ENCODE results near the gene KRTAP12-2.
"Not testable (repeated sequence)": the region's sequence is repeated elsewhere in the genome, so short reads cannot be mapped to it uniquely, and the experiment has no call there.

The KRTAP12-2 gene

GRCh38 chr21:44695641-44696040 lies 28.9 kb upstream of the KRTAP12-2 start:
- Histone ChIP-seq H3K4me1 (ENCODE audit: insufficient read depth, insufficient read length) (peaks cover 31% of the 10 kb centered on the region), H3K4me3 (ENCODE audit: insufficient read length, low read depth) (no peak overlapping the region), H3K9ac (ENCODE audit: insufficient read length, low read depth) (no peak overlapping the region), H3K27me3 (ENCODE audit: insufficient read depth, insufficient read length) (no peaks in the 10 kb centered on the region), H3K9me3 (ENCODE audit: insufficient read depth, low read length) (peaks cover 13% of the 10 kb centered on the region), H3K36me3 (ENCODE audit: insufficient read depth, insufficient read length, low read length) (no peaks in the 10 kb centered on the region)
- DNase-seq (ENCODE audit: low read depth, low spot score), result no peak
- TF ChIP-seq SUZ12 (IDR thresholded peaks at IDR 0.05; ENCODE audit: extremely low read depth, insufficient read depth, insufficient read length) (no peak), YY1 (IDR thresholded peaks at IDR 0.05; ENCODE audit: insufficient read depth, insufficient read length) (no peak), ZNF274 (IDR thresholded peaks at IDR 0.05; ENCODE audit: low read depth, low read length) (no peak)

- no peak for DNase-seq (ENCODE audit: low read depth, low spot score)
- no peak for TF ChIP-seq ZNF274 (IDR thresholded peaks at IDR 0.05; ENCODE audit: low read depth, low read length)
- no peak for TF ChIP-seq YY1 (IDR thresholded peaks at IDR 0.05; ENCODE audit: insufficient read depth, insufficient read length)
- TF ChIP-seq SUZ12 (IDR thresholded peaks at IDR 0.05; ENCODE audit: extremely low read depth, insufficient read depth, insufficient read length), result no peak
- Histone ChIP-seq H3K36me3 (ENCODE audit: insufficient read depth, insufficient read length, low read length) (no peaks in the 10 kb centered on the region), H3K27me3 (ENCODE audit: insufficient read depth, insufficient read length) (no peaks in the 10 kb centered on the region), H3K4me1 (ENCODE audit: insufficient read depth, insufficient read length) (peaks cover 28% of the 10 kb centered on the region), H3K9me3 (ENCODE audit: insufficient read depth, low read length) (peaks cover 13% of the 10 kb centered on the region), H3K4me3 (ENCODE audit: insufficient read length, low read depth) (no peak overlapping the region), H3K9ac (ENCODE audit: insufficient read length, low read depth) (no peak overlapping the region)
Observed at GRCh38 chr21:44695184-44695583, 28.5 kb upstream of the KRTAP12-2 start.

GRCh38 chr21:44694776-44695175 lies 28.0 kb upstream of the KRTAP12-2 start:
- Histone ChIP-seq H3K27me3 (ENCODE audit: insufficient read depth, insufficient read length) (no peaks in the 10 kb centered on the region), H3K9ac (ENCODE audit: insufficient read length, low read depth) (no peak overlapping the region), H3K4me3 (ENCODE audit: insufficient read length, low read depth) (no peak overlapping the region), H3K36me3 (ENCODE audit: insufficient read depth, insufficient read length, low read length) (no peaks in the 10 kb centered on the region), H3K4me1 (ENCODE audit: insufficient read depth, insufficient read length) (peaks cover 26% of the 10 kb centered on the region), H3K9me3 (ENCODE audit: insufficient read depth, low read length) (peaks cover 13% of the 10 kb centered on the region)
- TF ChIP-seq ZNF274 (IDR thresholded peaks at IDR 0.05; ENCODE audit: low read depth, low read length), result no peak
- no peak for DNase-seq (ENCODE audit: low read depth, low spot score)

- H3K9ac ChIP-seq (ENCODE audit: insufficient read length, low read depth), result no peak overlapping the region
- H3K9me3 ChIP-seq (ENCODE audit: insufficient read depth, low read length), result peaks cover 13% of the 10 kb centered on the region
- no peak for DNase-seq (ENCODE audit: low read depth, low spot score)
- TF ChIP-seq YY1 (IDR thresholded peaks at IDR 0.05; ENCODE audit: insufficient read depth, insufficient read length), result no peak
- TF ChIP-seq SUZ12 (IDR thresholded peaks at IDR 0.05; ENCODE audit: extremely low read depth, insufficient read depth, insufficient read length), result no peak
- TF ChIP-seq ZNF274 (IDR thresholded peaks at IDR 0.05; ENCODE audit: low read depth, low read length), result no peak
- no peak overlapping the region for H3K4me3 ChIP-seq (ENCODE audit: insufficient read length, low read depth)
- H3K4me1 ChIP-seq (ENCODE audit: insufficient read depth, insufficient read length), result peaks cover 13% of the 10 kb centered on the region
- no peaks in the 10 kb centered on the region for H3K27me3 ChIP-seq (ENCODE audit: insufficient read depth, insufficient read length)
- no peaks in the 10 kb centered on the region for H3K36me3 ChIP-seq (ENCODE audit: insufficient read depth, insufficient read length, low read length)
Observed at GRCh38 chr21:44692798-44693512, 26.2 kb upstream of the KRTAP12-2 start.

- DNase-seq (ENCODE audit: low read depth, low spot score), result no peak
- Histone ChIP-seq H3K27me3 (ENCODE audit: insufficient read depth, insufficient read length) (no peaks in the 10 kb centered on the region), H3K9me3 (ENCODE audit: insufficient read depth, low read length) (peaks cover 13% of the 10 kb centered on the region), H3K4me3 (ENCODE audit: insufficient read length, low read depth) (no peak overlapping the region), H3K36me3 (ENCODE audit: insufficient read depth, insufficient read length, low read length) (no peaks in the 10 kb centered on the region), H3K4me1 (ENCODE audit: insufficient read depth, insufficient read length) (peaks cover 15% of the 10 kb centered on the region), H3K9ac (ENCODE audit: insufficient read length, low read depth) (no peak overlapping the region)
- TF ChIP-seq SUZ12 (IDR thresholded peaks at IDR 0.05; ENCODE audit: extremely low read depth, insufficient read depth, insufficient read length) (no peak), ZNF274 (IDR thresholded peaks at IDR 0.05; ENCODE audit: low read depth, low read length) (no peak), YY1 (IDR thresholded peaks at IDR 0.05; ENCODE audit: insufficient read depth, insufficient read length) (no peak)
Observed at GRCh38 chr21:44691686-44692085, 25.0 kb upstream of the KRTAP12-2 start.

- DNase-seq (ENCODE audit: low read depth, low spot score); H3K27me3 ChIP-seq (ENCODE audit: insufficient read depth, insufficient read length); H3K36me3 ChIP-seq (ENCODE audit: insufficient read depth, insufficient read length, low read length); H3K4me3 ChIP-seq (ENCODE audit: insufficient read length, low read depth); H3K9ac ChIP-seq (ENCODE audit: insufficient read length, low read depth): not testable (repeated sequence)
- Histone ChIP-seq H3K9me3 (ENCODE audit: insufficient read depth, low read length) (peaks cover 13% of the 10 kb centered on the region), H3K4me1 (ENCODE audit: insufficient read depth, insufficient read length) (peaks cover 11% of the 10 kb centered on the region)
Observed at GRCh38 chr21:44689740-44690139, 23.0 kb upstream of the KRTAP12-2 start.

GRCh38 chr21:44687671-44688070 lies 20.9 kb upstream of the KRTAP12-2 start:
- peaks cover 2% of the 10 kb centered on the region; the same call in 1 of the 2 replicates for H3K9me3 ChIP-seq (ENCODE audit: insufficient read depth, low read length)
- H3K27me3 ChIP-seq (ENCODE audit: insufficient read depth, insufficient read length), result peaks cover 17% of the 10 kb centered on the region
- DNase-seq (ENCODE audit: low read depth, low spot score), result no peak
- TF ChIP-seq SUZ12 (IDR thresholded peaks at IDR 0.05; ENCODE audit: extremely low read depth, insufficient read depth, insufficient read length) (no peak), YY1 (IDR thresholded peaks at IDR 0.05; ENCODE audit: insufficient read depth, insufficient read length) (no peak), ZNF274 (IDR thresholded peaks at IDR 0.05; ENCODE audit: low read depth, low read length) (no peak)
- H3K4me1 ChIP-seq (ENCODE audit: insufficient read depth, insufficient read length), result peaks cover 11% of the 10 kb centered on the region
- no peak overlapping the region for H3K9ac ChIP-seq (ENCODE audit: insufficient read length, low read depth)
- no peaks in the 10 kb centered on the region for H3K36me3 ChIP-seq (ENCODE audit: insufficient read depth, insufficient read length, low read length)
- no peak overlapping the region for H3K4me3 ChIP-seq (ENCODE audit: insufficient read length, low read depth)
